GM23338 (cell line): ENCODE data around the gene RFXAP. TPM values are rescaled to one million over a fixed set of nuclear protein-coding genes. Genes with fewer than 3 reads are reported as not detected.

Experiments
- ATAC-seq: fragments of 200-7000 bp; cut with Tn5 transposase; 3 replicates; pipeline ENCODE4 v1.9.1; 2020
- DNase-seq: peaks from one replicate; pipeline ENCODE4 v3.0.0-alpha.2; 2015; ENCODE audit warnings: low spot score
- H2AFZ ChIP-seq: fragments of 200-600 bp; sonication (generic); 2 replicates; pipeline ENCODE4 v1.8.0; 2016; ENCODE audit warnings: antibody characterized with exemption, mild to moderate bottlenecking, moderate library complexity
- H3F3A ChIP-seq: fragments of 200-600 bp; sonication (generic); replicated peaks from 2 replicates; pipeline ENCODE4 v1.8.0; 2017; ENCODE audit warnings: antibody characterized with exemption, mixed run types, low read depth
- H3K27ac ChIP-seq: fragments of 200-600 bp; sonication (generic); 2 replicates; pipeline ENCODE4 v1.6.1; 2016; ENCODE audit warnings: low read depth
- H3K27me3 ChIP-seq: fragments of 200-600 bp; sonication (generic); 2 replicates; pipeline ENCODE4 v1.8.0; 2016; ENCODE audit warnings: mild to moderate bottlenecking, mixed run types, moderate library complexity; ENCODE audit not compliant: insufficient read depth
- H3K36me3 ChIP-seq: fragments of 200-600 bp; sonication (generic); 2 replicates; pipeline ENCODE4 v1.8.0; 2016; ENCODE audit warnings: mild to moderate bottlenecking; ENCODE audit not compliant: insufficient read depth
- H3K4me1 ChIP-seq: fragments of 200-600 bp; sonication (generic); 2 replicates; pipeline ENCODE4 v1.8.0; 2016; ENCODE audit warnings: mild to moderate bottlenecking, moderate library complexity; ENCODE audit not compliant: insufficient read depth
- H3K4me2 ChIP-seq: fragments of 200-600 bp; sonication (generic); 2 replicates; pipeline ENCODE4 v1.7.1; 2017; ENCODE audit warnings: mixed run types
- H3K4me3 ChIP-seq: fragments of 200-600 bp; sonication (generic); 2 replicates; pipeline ENCODE4 v1.6.1; 2016; ENCODE audit warnings: mixed run types
- H3K79me2 ChIP-seq: fragments of 200-600 bp; sonication (generic); replicated peaks from 2 replicates; pipeline ENCODE4 v1.8.0; 2017; ENCODE audit warnings: mild to moderate bottlenecking; ENCODE audit not compliant: insufficient read depth
- H3K9me2 ChIP-seq: fragments of 200-600 bp; sonication (generic); 2 replicates; pipeline ENCODE4 v1.8.0; 2017; ENCODE audit not compliant: insufficient read depth
- H4K20me1 ChIP-seq: fragments of 200-600 bp; sonication (generic); replicated peaks from 2 replicates; pipeline ENCODE4 v1.8.0; 2017; ENCODE audit warnings: mild to moderate bottlenecking; ENCODE audit not compliant: insufficient read depth
- H3K27ac Mint-ChIP-seq: 2 replicates; pipeline ENCODE4 v1.8.0; 2020; ENCODE audit warnings: inconsistent platforms, mild to moderate bottlenecking, moderate library complexity, mixed read lengths
- H3K27me3 Mint-ChIP-seq: 3 replicates; pipeline ENCODE4 v1.8.0; 2022; ENCODE audit warnings: low read depth, mild to moderate bottlenecking, moderate library complexity, mixed read lengths, inconsistent platforms; ENCODE audit not compliant: insufficient read depth, poor library complexity
- H3K36me3 Mint-ChIP-seq: 3 replicates; pipeline ENCODE4 v1.8.0; 2021; ENCODE audit warnings: low read depth, mild to moderate bottlenecking, inconsistent platforms, moderate library complexity, mixed read lengths
- H3K4me1 Mint-ChIP-seq: 3 replicates; pipeline ENCODE4 v1.8.0; 2020; ENCODE audit warnings: mild to moderate bottlenecking, inconsistent platforms, mixed read lengths
- H3K4me3 Mint-ChIP-seq: 3 replicates; pipeline ENCODE4 v1.8.0; 2021; ENCODE audit warnings: moderate library complexity, mild to moderate bottlenecking, inconsistent platforms, mixed read lengths
- H3K9me3 Mint-ChIP-seq: 3 replicates; pipeline ENCODE4 v1.8.0; 2020; ENCODE audit warnings: moderate library complexity, mild to moderate bottlenecking, inconsistent platforms, mixed read lengths
- CTCF ChIP-seq, 2 experiments: fragments of 200-600 bp in 1 of 2; sonication (generic) in 1 of 2; conservative IDR thresholded peaks; 2 replicates each; pipeline versions ENCODE4 v1.5.1 to v1.6.1; 2016 to 2017; ENCODE audit warnings: antibody characterized with exemption in 2 of 2, low read depth in 2 of 2, mild to moderate bottlenecking in 2 of 2, moderate library complexity in 1 of 2
- EZH2 ChIP-seq: fragments of 200-600 bp; sonication (generic); IDR thresholded peaks from one replicate; pipeline ENCODE4 v1.8.0; 2017; ENCODE audit warnings: antibody characterized with exemption, mild to moderate bottlenecking, low read depth; ENCODE audit not compliant: unreplicated experiment
- EZH2phosphoT487 ChIP-seq: fragments of 200-600 bp; sonication (generic); IDR thresholded peaks from one replicate; pipeline ENCODE4 v1.8.1; 2018; ENCODE audit warnings: antibody characterized with exemption; ENCODE audit not compliant: unreplicated experiment
- JUNB ChIP-seq: IDR thresholded peaks from one replicate; pipeline ENCODE4 v1.6.1; 2016; ENCODE audit warnings: antibody characterized with exemption; ENCODE audit not compliant: unreplicated experiment
- REST ChIP-seq: IDR thresholded peaks from one replicate; pipeline ENCODE4 v1.6.1; 2018; ENCODE audit warnings: antibody characterized with exemption; ENCODE audit not compliant: unreplicated experiment
- ZNF114 ChIP-seq: fragments of 250-450 bp; sonication (Bioruptor Pico); IDR thresholded peaks from 2 replicates; pipeline ENCODE4 v1.5.0; 2020; ENCODE audit warnings: mild to moderate bottlenecking, moderate library complexity
- ZNF331 ChIP-seq: fragments of 250-450 bp; sonication (Bioruptor Pico); IDR thresholded peaks from 2 replicates; pipeline ENCODE4 v1.5.0; 2020; ENCODE audit warnings: low read depth, mild to moderate bottlenecking, moderate library complexity
- ZNF462 ChIP-seq: fragments of 250-450 bp; sonication (Bioruptor Pico); IDR thresholded peaks from 2 replicates; pipeline ENCODE4 v1.5.0; 2020; ENCODE audit warnings: mild to moderate bottlenecking, moderate library complexity
- polyA plus RNA-seq: library from polyadenylated mRNA; unstranded; fragments of >200 nt; fragmentation: Nextera tagmentation; extraction: Ambion mirVana; gene quantifications from 2 replicates; pipeline ENCODE4 v1.2.1, GENCODE V29; 2016
- total RNA-seq: library from RNA; depleted of rRNA; stranded (reverse); fragments of >200 nt; shearing (Covaris generic); gene quantifications from 2 replicates; pipeline ENCODE4 v1.2.3, GENCODE V29; 2014

Gene RFXAP
- total and polyA plus RNA-seq, 2 experiments from 2014 or later, result 6.3 to 8.5 TPM

GRCh38 chr13:36840718-36841250 lies 21.8 kb downstream of the RFXAP start (continued):
- TF ChIP-seq ZNF462 (CRISPR knock-in tag), result no peak

GRCh38 chr13:36841391-36841790 lies 22.4 kb downstream of the RFXAP start:
- no peaks in the 10 kb centered on the region for H3K79me2 ChIP-seq
- Mint-ChIP-seq H3K4me1 (peaks cover 21% of the 10 kb centered on the region), H3K27me3 (no peaks in the 10 kb centered on the region), H3K27ac (no peak overlapping the region), H3K4me3 (no peak overlapping the region), H3K9me3 (no peaks in the 10 kb centered on the region), H3K36me3 (no peaks in the 10 kb centered on the region)
- no peaks in the 10 kb centered on the region for H3K9me2 ChIP-seq
- no peak overlapping the region for H2AFZ ChIP-seq
- no peak overlapping the region for H3K27ac ChIP-seq
- no peaks in the 10 kb centered on the region for H4K20me1 ChIP-seq
- H3K27me3 ChIP-seq, result no peaks in the 10 kb centered on the region
- no peaks in the 10 kb centered on the region for H3K36me3 ChIP-seq
- H3K4me2 ChIP-seq, result no peak overlapping the region
- ATAC-seq (no peak), DNase-seq (no peak)
- 0 out of 2 replicates have a peak, but pooled peaks cover 7% of the 10 kb centered on the region for H3K4me1 ChIP-seq
- H3K4me3 ChIP-seq, result no peak overlapping the region
- H3F3A ChIP-seq, result no peaks in the 10 kb centered on the region
- no peak for TF ChIP-seq JUNB
- TF ChIP-seq ZNF114 (CRISPR knock-in tag), result no peak
- TF ChIP-seq EZH2, result no peak
- no peak for TF ChIP-seq ZNF331 (CRISPR knock-in tag)
- no peak for TF ChIP-seq EZH2phosphoT487
- no peak; a peak in 1 of 4 replicates for TF ChIP-seq CTCF (conservative IDR thresholded peaks at IDR 0.05; ENCODE audit: low read depth in 2 of 2)
- TF ChIP-seq REST, result no peak
